Gastrocnemius medialis (tissue), 4 donors: ENCODE measurements around the gene ACBD6. TPM values are rescaled to one million over a fixed set of nuclear protein-coding genes. Genes with fewer than 3 reads are reported as not detected.

Experiments used
- ATAC-seq, 2 donors: fragments of 150-250 bp; one replicate each; pipeline ENCODE4 v1.9.1; 2016
- DNase-seq, 2 donors: peaks; one replicate each; pipeline ENCODE4 v3.0.0-alpha.2; 2019
- H3K27ac ChIP-seq, 4 donors: fragments of 200-600 bp; sonication (generic); 1 replicate in 1 of 4; 2 replicates in 3 of 4; pipeline ENCODE4 v1.5.1; 2016 to 2018; ENCODE audit warnings: mild to moderate bottlenecking in 2 of 4, moderate library complexity in 1 of 4
- H3K27me3 ChIP-seq, 3 donors: fragments of 200-600 bp; sonication (generic) in 2 of 3; 1 replicate in 1 of 3; 2 replicates in 2 of 3; pipeline versions ENCODE4 v1.5.1 to v1.6.0; 2016 to 2019; ENCODE audit warnings: mild to moderate bottlenecking in 1 of 3, moderate library complexity in 1 of 3
- H3K36me3 ChIP-seq, 2 donors: fragments of 200-600 bp; sonication (generic) in 1 of 2; one replicate each; pipeline ENCODE4 v1.5.1; 2017 to 2018
- H3K4me1 ChIP-seq, 2 donors: fragments of 200-600 bp; sonication (generic) in 1 of 2; one replicate each; pipeline ENCODE4 v1.5.1; 2016 to 2017; ENCODE audit warnings: mild to moderate bottlenecking in 2 of 2
- H3K4me3 ChIP-seq, 4 donors: fragments of 200-600 bp; sonication (generic) in 3 of 4; 1 replicate in 1 of 4; 2 replicates in 3 of 4; pipeline ENCODE4 v1.5.1; 2016 to 2019; ENCODE audit warnings: mild to moderate bottlenecking in 2 of 4
- H3K9me3 ChIP-seq, 3 donors: fragments of 200-600 bp; sonication (generic) in 2 of 3; 1 replicate in 1 of 3; 2 replicates in 2 of 3; pipeline ENCODE4 v1.5.1; 2016 to 2019
- CTCF ChIP-seq, 5 experiments: fragments of 450-650 bp in 3 of 5; fragments of 200-600 bp in 2 of 5; sonication (generic) in 2 of 5; IDR thresholded peaks in 4 of 5; conservative IDR thresholded peaks in 1 of 5; 1 replicate in 4 of 5; 2 replicates in 1 of 5; pipeline ENCODE4 v1.5.1; 2016 to 2019; ENCODE audit warnings: antibody characterized with exemption in 5 of 5, mild to moderate bottlenecking in 3 of 5, moderate library complexity in 3 of 5
- POLR2A ChIP-seq, 2 donors: fragments of 450-650 bp; IDR thresholded peaks; one replicate each; pipeline ENCODE4 v1.6.1; 2017; ENCODE audit warnings: antibody characterized with exemption in 2 of 2, mild to moderate bottlenecking in 2 of 2, moderate library complexity in 2 of 2
- in situ Hi-C, 4 donors: fragments of 200-750 bp; cut with MboI; loops; one replicate each; pipeline versions ENCODE4 v1.15.0 to v1.8.0; 2017; ENCODE audit warnings: low sequenced_read_pairs in 4 of 4
- intact Hi-C: fragments of 100-400 bp; cut with DNase I; formaldehyde crosslinking; loops from one replicate; pipeline ENCODE4 v1.15.1; 2023; ENCODE audit warnings: low total_unique reads
- total RNA-seq, 4 donors: library from RNA; depleted of rRNA; stranded (reverse); fragments of >200 nt; gene quantifications; one replicate each; pipeline versions ENCODE4 v1.1.0 to v1.2.3, GENCODE V29; 2016

The ACBD6 gene
- total RNA-seq, 4 donors from 2014 or later, result 15.0 to 27.4 (median 19.1) TPM

- no peak for DNase-seq
Observed at GRCh38 chr1:180376253-180376652, 126.1 kb downstream of the ACBD6 start.

GRCh38 chr1:180372728-180373127 lies 129.6 kb downstream of the ACBD6 start:
- H3K27ac ChIP-seq, result no peak overlapping the region
- intact Hi-C loops, result no loop called here
- DNase-seq, result no peak
- H3K9me3 ChIP-seq, result no peaks in the 10 kb centered on the region
- no peaks in the 10 kb centered on the region for H3K4me1 ChIP-seq
- no peak for ATAC-seq
- no peaks in the 10 kb centered on the region for H3K27me3 ChIP-seq
- in situ Hi-C loops, result no loop called here
- H3K36me3 ChIP-seq, result no peaks in the 10 kb centered on the region
- TF ChIP-seq CTCF (IDR thresholded peaks at IDR 0.05 in 4 of 5, conservative IDR thresholded peaks at IDR 0.05 in 1 of 5), result no peak
- no peak for TF ChIP-seq POLR2A (IDR thresholded peaks at IDR 0.05)
- no peak overlapping the region for H3K4me3 ChIP-seq

More at GRCh38 chr1:180376253-180376652, 126.1 kb downstream of the ACBD6 start:
- H3K4me1 ChIP-seq, result no peaks in the 10 kb centered on the region
- TF ChIP-seq CTCF (IDR thresholded peaks at IDR 0.05 in 4 of 5, conservative IDR thresholded peaks at IDR 0.05 in 1 of 5) (no peak), POLR2A (IDR thresholded peaks at IDR 0.05) (no peak)
- H3K36me3 ChIP-seq, result no peaks in the 10 kb centered on the region
- no peak for ATAC-seq
- no peaks in the 10 kb centered on the region for H3K27me3 ChIP-seq
- intact Hi-C loops (no loop called here), in situ Hi-C loops (no loop called here)
- peaks cover 0 to 22% (median 0%) of the 10 kb centered on the region in 3 donors for H3K9me3 ChIP-seq
- H3K27ac ChIP-seq, result no peak overlapping the region
- H3K4me3 ChIP-seq, result no peak overlapping the region

GRCh38 chr1:180370597-180370996 lies 131.8 kb downstream of the ACBD6 start:
- DNase-seq, result no peak
- Histone ChIP-seq H3K36me3 (no peaks in the 10 kb centered on the region), H3K4me1 (no peaks in the 10 kb centered on the region), H3K4me3 (no peak overlapping the region), H3K27me3 (no peaks in the 10 kb centered on the region), H3K27ac (no peak overlapping the region), H3K9me3 (no peaks in the 10 kb centered on the region)
- intact Hi-C loops (no loop called here), in situ Hi-C loops (no loop called here)
- TF ChIP-seq POLR2A (IDR thresholded peaks at IDR 0.05) (no peak), CTCF (IDR thresholded peaks at IDR 0.05 in 4 of 5, conservative IDR thresholded peaks at IDR 0.05 in 1 of 5) (no peak)
- ATAC-seq, result no peak

DNA sequence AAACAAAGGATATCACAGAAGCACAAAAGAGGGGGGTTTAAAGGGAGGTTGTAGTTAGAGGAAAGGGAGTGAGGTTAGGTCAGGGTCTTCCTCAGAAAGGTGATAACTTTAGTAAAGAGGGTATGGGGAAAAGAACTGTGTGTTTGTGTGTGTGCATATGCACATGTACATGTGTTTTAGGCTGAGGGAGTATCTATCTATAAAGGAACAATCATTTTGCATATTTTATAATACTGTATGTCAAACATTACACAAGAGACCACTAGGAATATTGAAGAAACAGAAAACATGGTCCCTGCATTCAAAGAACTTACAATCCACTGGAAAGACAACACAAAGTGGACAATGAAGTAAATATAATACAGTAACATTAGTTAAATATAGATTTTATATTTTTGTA lies 132.2 kb downstream of the ACBD6 start:
- H3K36me3 ChIP-seq, result no peaks in the 10 kb centered on the region
- ATAC-seq (no peak), DNase-seq (no peak)
- H3K9me3 ChIP-seq, result no peaks in the 10 kb centered on the region
- intact Hi-C loops, result no loop called here
- no peaks in the 10 kb centered on the region for H3K4me1 ChIP-seq
- TF ChIP-seq CTCF (IDR thresholded peaks at IDR 0.05 in 4 of 5, conservative IDR thresholded peaks at IDR 0.05 in 1 of 5) (no peak), POLR2A (IDR thresholded peaks at IDR 0.05) (no peak)
- no peak overlapping the region for H3K4me3 ChIP-seq
- no peak overlapping the region for H3K27ac ChIP-seq
- in situ Hi-C loops, result no loop called here
- no peaks in the 10 kb centered on the region for H3K27me3 ChIP-seq

DNA sequence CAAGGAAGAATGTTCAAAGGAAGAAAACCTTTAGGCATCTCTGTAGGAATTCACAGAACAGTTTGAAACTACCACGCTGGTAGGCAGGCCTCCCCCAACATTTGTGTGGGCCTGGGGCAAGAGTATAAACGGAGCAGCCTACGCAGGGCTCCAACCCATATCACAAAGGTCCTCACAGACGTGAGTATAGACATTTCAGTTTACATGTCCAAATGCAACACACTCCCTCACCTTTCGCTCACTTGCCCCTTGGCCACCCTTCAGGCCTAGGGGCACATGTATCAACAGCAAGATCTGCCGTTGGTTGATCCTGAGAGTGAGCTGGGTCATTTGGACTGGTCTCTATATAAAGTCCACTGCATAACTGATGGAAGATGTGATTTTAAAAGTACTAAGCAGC lies 133.3 kb downstream of the ACBD6 start:
- no peaks in the 10 kb centered on the region for H3K27me3 ChIP-seq
- intact Hi-C loops (no loop called here), in situ Hi-C loops (no loop called here)
- H3K4me1 ChIP-seq, result no peaks in the 10 kb centered on the region
- no peaks in the 10 kb centered on the region for H3K9me3 ChIP-seq
- DNase-seq (no peak), ATAC-seq (no peak)
- H3K36me3 ChIP-seq, result no peaks in the 10 kb centered on the region
- H3K4me3 ChIP-seq, result no peak overlapping the region
- H3K27ac ChIP-seq, result no peak overlapping the region
- no peak for TF ChIP-seq POLR2A (IDR thresholded peaks at IDR 0.05)
- TF ChIP-seq CTCF (IDR thresholded peaks at IDR 0.05 in 4 of 5, conservative IDR thresholded peaks at IDR 0.05 in 1 of 5), result no peak
